Lower lobe of right lung (tissue), 2 donors: ENCODE data around the gene STON2. TPM values are rescaled to one million over a fixed set of nuclear protein-coding genes. Genes with fewer than 3 reads are reported as not detected.

Experiments used
- ATAC-seq, 2 donors: fragments of 200-7000 bp; cut with Tn5 transposase; one replicate each; pipeline ENCODE4 v1.9.1; 2020 to 2022; ENCODE audit warnings: mild to moderate bottlenecking in 2 of 2, moderate library complexity in 2 of 2
- DNase-seq: peaks from one replicate; pipeline ENCODE4 v3.0.0-alpha.2; 2020
- H3K27ac ChIP-seq: fragments of 200-600 bp; one replicate; pipeline ENCODE4 v1.8.0; 2022
- H3K27me3 ChIP-seq: fragments of 200-600 bp; one replicate; pipeline ENCODE4 v1.8.0; 2022; ENCODE audit warnings: low read depth
- H3K36me3 ChIP-seq: fragments of 200-600 bp; one replicate; pipeline ENCODE4 v1.8.0; 2022; ENCODE audit warnings: mild to moderate bottlenecking
- H3K4me1 ChIP-seq: fragments of 200-600 bp; one replicate; pipeline ENCODE4 v1.8.0; 2022
- H3K4me3 ChIP-seq: fragments of 200-600 bp; one replicate; pipeline ENCODE4 v1.8.0; 2022; ENCODE audit warnings: mild to moderate bottlenecking
- H3K9me3 ChIP-seq: fragments of 200-600 bp; one replicate; pipeline ENCODE4 v1.8.0; 2022
- intact Hi-C: fragments of 100-400 bp; cut with DNase I; formaldehyde crosslinking; loops from one replicate; pipeline ENCODE4 v1.11.0; 2022
- total RNA-seq: library from RNA; stranded (reverse); fragmentation: NEBNext Ultra II Directional; extraction: Animal tissue kit (Norgen Biotek cat#: 25700); gene quantifications from one replicate; pipeline ENCODE4 v1.2.1, GENCODE V29; 2021
- TF ChIP-seq, protein P1 (sequence below): fragments of 200-600 bp; IDR thresholded peaks from one replicate; pipeline ENCODE4 v1.8.0; 2022; ENCODE audit warnings: antibody characterized with exemption, mild to moderate bottlenecking
- donor health status: DM: no; HTN: yes; CAD: no; lungs with severe emphysema.

Gene STON2
- total RNA-seq, 1 donor from 2014 or later: 34.3 TPM

DNA sequence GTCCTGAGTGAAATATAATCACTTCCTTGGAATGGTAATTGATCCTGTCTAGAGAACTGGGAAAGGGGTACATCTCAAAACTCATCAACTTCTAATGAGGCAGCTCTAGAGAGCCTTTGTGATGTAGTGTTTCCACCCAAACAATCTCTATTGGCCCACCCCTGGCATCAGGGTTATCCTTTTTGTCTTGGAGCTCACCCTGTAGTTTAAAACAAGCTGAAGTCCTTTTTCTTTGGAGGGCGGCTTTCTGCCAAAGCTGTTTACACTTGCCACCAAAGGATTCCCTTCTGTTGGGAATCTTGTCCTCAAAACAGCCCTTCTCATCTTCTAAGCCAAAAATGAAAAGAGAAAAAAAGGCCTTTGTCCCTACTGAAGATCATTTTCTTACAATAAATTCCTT, 118.8 kb downstream of the STON2 start:
- Histone ChIP-seq H3K4me3 (no peak overlapping the region), H3K9me3 (no peaks in the 10 kb centered on the region), H3K27me3 (no peaks in the 10 kb centered on the region), H3K36me3 (no peaks in the 10 kb centered on the region), H3K4me1 (no peaks in the 10 kb centered on the region), H3K27ac (no peak overlapping the region)
- ATAC-seq: no peak
- TF ChIP-seq, protein P1, sequence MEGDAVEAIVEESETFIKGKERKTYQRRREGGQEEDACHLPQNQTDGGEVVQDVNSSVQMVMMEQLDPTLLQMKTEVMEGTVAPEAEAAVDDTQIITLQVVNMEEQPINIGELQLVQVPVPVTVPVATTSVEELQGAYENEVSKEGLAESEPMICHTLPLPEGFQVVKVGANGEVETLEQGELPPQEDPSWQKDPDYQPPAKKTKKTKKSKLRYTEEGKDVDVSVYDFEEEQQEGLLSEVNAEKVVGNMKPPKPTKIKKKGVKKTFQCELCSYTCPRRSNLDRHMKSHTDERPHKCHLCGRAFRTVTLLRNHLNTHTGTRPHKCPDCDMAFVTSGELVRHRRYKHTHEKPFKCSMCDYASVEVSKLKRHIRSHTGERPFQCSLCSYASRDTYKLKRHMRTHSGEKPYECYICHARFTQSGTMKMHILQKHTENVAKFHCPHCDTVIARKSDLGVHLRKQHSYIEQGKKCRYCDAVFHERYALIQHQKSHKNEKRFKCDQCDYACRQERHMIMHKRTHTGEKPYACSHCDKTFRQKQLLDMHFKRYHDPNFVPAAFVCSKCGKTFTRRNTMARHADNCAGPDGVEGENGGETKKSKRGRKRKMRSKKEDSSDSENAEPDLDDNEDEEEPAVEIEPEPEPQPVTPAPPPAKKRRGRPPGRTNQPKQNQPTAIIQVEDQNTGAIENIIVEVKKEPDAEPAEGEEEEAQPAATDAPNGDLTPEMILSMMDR: no peak
- DNase-seq: no peak
- intact Hi-C loops: no loop called here

DNA sequence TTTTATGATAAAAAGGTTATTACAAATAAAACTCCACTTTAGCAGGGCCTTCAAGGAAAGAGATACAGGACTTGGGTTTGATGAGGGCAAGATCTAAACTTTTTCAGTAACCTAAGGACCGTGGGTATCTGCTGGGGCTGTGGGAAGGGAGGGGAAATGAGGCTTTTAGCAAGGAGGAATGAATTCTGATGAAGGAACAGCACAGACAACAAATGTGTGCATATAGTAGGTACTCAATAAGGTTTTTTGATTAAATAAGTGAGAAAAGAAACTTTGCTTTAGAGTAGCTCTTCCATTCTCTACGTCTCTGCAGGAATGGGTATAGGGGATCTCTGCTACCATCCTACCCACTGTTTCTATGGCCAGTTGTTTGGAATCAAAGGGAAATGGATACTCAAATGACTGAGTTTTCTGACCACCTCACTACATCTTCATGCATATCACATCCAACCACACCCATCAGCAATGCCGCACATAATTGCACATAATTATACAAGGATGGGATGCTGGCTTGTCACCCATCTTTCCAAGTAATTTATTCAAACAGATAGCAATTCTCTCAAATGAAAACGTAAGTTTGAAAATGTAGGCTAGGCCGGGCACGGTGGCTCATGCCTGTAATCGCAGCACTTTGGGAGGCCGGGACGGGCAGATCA, 119.9 kb downstream of the STON2 start:
- no peaks in the 10 kb centered on the region for H3K27me3 ChIP-seq
- TF ChIP-seq, protein P1: no peak
- H3K9me3 ChIP-seq: no peaks in the 10 kb centered on the region
- H3K4me1 ChIP-seq: no peaks in the 10 kb centered on the region
- H3K4me3 ChIP-seq: no peak overlapping the region
- ATAC-seq: no peak
- intact Hi-C loops: no loop called here
- no peaks in the 10 kb centered on the region for H3K36me3 ChIP-seq
- DNase-seq: no peak
- no peak overlapping the region for H3K27ac ChIP-seq

DNA sequence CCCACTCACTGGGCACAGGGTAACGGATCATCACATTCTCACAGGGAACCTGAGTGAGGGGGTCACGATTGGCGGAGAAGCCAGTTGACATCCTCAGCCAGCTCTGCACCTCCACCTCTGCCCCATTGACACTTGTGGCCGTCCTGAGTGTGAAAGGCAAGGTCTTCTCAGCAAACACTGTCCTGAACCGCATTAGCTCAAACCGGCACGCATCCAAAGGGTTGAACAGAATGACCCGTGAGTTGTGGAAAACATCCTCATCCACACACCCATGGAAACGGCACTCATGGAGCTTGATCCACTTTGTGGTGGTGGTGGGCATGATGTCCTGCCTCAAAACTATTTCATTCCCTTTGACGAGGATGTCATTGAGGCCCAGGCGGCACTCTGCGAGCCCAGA, 123.0 kb downstream of the STON2 start:
- no peaks in the 10 kb centered on the region for H3K9me3 ChIP-seq
- no peaks in the 10 kb centered on the region for H3K36me3 ChIP-seq
- no peaks in the 10 kb centered on the region for H3K4me1 ChIP-seq
- DNase-seq (no peak), ATAC-seq (no peak)
- no peak overlapping the region for H3K27ac ChIP-seq
- H3K4me3 ChIP-seq: no peak overlapping the region
- intact Hi-C loops: no loop called here
- TF ChIP-seq, protein P1: no peak
- H3K27me3 ChIP-seq: no peaks in the 10 kb centered on the region

DNA sequence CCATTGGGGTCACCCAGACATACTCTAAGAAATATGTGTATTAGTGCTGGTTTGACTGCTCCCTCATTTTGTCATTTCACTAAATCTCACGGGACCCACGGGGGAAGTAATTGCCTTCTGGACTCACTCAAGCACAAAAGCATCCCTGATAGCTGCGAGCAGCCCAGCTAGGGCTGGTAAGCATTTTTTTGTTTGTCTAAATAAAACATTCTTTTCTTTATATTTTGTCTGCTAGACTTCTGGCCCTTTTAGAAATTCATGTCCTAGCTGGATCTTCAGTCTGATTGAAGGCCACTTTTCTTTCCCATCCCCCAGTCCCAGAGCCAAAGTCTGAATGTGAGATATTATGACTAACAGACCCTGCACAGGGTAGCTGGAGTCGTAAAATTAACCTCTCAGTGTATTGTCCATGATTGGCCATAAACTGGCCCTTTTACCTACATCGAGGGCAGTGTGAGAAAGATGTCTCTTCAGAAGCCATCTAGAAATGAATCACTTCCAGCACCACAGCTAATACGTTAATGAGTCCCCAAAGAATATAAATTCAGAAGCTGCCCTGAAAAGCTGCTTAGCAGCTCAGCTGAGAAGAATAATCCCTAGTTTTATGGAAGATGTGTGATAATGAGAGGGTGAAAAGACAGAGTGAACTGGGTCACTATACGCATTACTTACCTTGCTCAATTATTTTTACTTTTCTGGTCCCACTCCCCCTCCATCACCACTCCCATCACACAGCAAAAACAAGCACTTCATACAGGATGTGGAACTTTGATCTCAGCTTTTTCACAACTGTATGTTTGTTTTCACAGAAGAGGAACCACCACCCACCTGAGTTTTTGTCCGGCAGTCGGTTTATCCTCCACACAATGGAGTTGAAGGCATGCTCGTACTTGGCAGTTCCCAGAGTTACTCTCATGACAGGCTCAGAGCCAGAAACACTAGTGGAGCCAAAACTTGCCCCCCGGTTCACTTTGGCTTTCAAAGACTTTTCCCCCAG, 123.8 kb downstream of the STON2 start:
- H3K4me3 ChIP-seq: no peak overlapping the region
- H3K27ac ChIP-seq: no peak overlapping the region
- H3K36me3 ChIP-seq: no peaks in the 10 kb centered on the region
- H3K9me3 ChIP-seq: no peaks in the 10 kb centered on the region
- ATAC-seq (no peak), DNase-seq (no peak)
- no peaks in the 10 kb centered on the region for H3K4me1 ChIP-seq
- intact Hi-C loops: no loop called here
- TF ChIP-seq, protein P1: no peak
- no peaks in the 10 kb centered on the region for H3K27me3 ChIP-seq

DNA sequence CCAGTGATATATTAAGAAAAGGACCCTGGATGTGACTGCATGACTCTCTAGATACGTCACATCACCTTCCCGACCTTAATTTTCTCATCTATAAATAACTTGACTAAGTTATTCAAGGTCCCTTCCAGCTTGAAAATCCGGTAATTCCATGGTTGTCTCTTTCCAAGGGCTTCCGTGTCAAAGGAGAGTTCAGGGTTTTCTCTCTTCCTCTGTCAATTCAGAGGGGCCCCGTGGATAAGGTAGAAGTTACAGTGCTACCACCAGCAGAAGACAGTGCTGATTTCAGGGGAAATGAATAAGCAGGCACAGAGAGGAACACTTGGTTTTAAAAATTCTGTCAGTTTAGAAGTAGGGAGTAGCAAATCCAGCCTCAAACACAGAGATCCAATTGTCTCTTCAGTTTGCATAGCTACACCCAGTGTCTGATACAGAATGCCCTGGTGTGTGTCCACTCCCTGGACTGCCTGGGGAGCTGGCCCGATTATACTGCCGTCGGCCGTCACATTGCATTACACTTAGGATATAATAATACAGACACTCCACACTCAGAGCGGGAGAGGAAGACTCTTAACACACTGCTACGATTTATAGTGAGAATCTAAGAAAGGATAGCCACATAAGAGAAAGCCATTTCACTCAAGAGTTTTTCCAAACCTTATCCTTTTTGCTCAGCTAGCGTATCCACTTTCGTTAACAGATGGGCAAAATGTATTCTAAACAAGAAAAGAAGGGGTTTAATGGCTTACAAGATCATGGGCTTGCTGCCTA, 124.6 kb downstream of the STON2 start:
- ATAC-seq: no peak
- H3K27ac ChIP-seq: no peak overlapping the region
- intact Hi-C loops: no loop called here

More for the DNA sequence above, 124.6 kb downstream of the STON2 start:
- DNase-seq: no peak
- Histone ChIP-seq H3K4me3 (no peak overlapping the region), H3K27me3 (no peaks in the 10 kb centered on the region), H3K36me3 (no peaks in the 10 kb centered on the region), H3K9me3 (no peaks in the 10 kb centered on the region), H3K4me1 (no peaks in the 10 kb centered on the region)
- TF ChIP-seq, protein P1: no peak
